ENCODE data around the gene KRTAP5-4.

Gene KRTAP5-4

DNA sequence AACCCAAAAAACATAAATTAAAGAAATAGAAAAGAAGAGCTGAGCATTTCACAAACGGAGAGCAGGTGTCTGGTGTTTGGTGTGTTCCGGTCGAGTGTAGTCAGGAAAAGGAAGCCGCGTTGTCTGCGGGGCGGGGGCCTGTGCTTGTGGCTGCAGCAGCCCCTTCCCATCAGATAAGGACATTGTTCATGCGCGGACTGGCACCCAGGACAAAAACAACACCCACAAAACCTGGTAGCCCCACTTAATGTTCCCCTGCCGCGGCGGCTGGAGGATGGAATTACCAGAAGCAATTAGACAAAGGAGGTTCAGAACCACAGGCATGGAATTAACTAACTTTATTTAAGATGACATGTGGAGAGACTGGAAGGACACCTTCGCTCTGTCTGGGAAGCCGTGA, 37.6 kb upstream of the KRTAP5-4 start:
- no peak overlapping the region for H3K27ac ChIP-seq (ENCODE audit: insufficient read depth in 1 of 2, low read depth in 1 of 2, low read length in 2 of 2, poor library complexity in 1 of 2, severe bottlenecking in 2 of 2)
- peak; percentile 21 to 67 (median 52) for DNase-seq
- 0% methylated on average over 4 of the region's 14 CpGs for WGBS (ENCODE audit: insufficient coverage)
- POLR2A ChIA-PET: no interaction called here
- H3K27me3 ChIP-seq (replicated peaks in 2 of 5; ENCODE audit: control insufficient read depth in 4 of 5, insufficient read depth in 5 of 5, low read length in 4 of 5): no peaks in the 10 kb centered on the region
- H3K4me1 ChIP-seq (ENCODE audit: control extremely low read depth in 1 of 4, control insufficient read depth in 4 of 4, insufficient read depth in 4 of 4, low read length in 3 of 4): peaks cover 2 to 58% (median 42%) of the 10 kb centered on the region in 4 experiments
- H3K36me3 ChIP-seq (ENCODE audit: control insufficient read depth in 4 of 4, insufficient read depth in 4 of 4, low read length in 3 of 4): no peaks in the 10 kb centered on the region
- no peaks in the 10 kb centered on the region for H3K9me3 ChIP-seq (ENCODE audit: control extremely low read depth in 1 of 5, control insufficient read depth in 4 of 5, insufficient read depth in 2 of 5, low read depth in 1 of 5, low read length in 4 of 5)
- peak overlapping the region in 1 of 7 experiments; percentile 38 for H3K4me3 ChIP-seq (ENCODE audit: control insufficient read depth in 1 of 7, extremely low read depth in 1 of 7, insufficient read depth in 4 of 7, low read depth in 2 of 7, low read length in 6 of 7)
- CTCF ChIA-PET: interaction anchor here (0.9 kb wide), 2 partner anchors 8 to 173 kb away, joined by 3 read pairs; no protein-coding TSS in a partner anchor

DNA sequence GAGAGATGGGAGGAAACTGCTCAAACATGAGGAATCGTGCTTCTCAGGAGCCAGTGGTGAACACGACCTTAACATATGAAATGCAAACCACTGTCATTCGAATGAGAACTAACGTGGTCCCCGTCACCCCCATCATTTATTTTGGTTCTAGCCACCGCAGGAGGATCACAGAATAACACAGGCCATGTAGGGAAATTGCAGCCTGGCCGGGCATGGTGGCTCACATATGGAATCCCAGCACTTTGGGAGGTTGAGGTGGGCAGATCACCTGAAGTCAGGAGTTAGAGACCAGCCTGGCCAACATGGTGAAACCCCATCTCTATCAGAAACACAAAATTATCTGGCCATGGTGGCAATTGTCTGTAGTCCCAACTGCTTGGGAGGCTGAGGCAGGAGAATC, 34.7 kb upstream of the KRTAP5-4 start:
- H3K27me3 ChIP-seq (replicated peaks in 2 of 5; ENCODE audit: control insufficient read depth in 4 of 5, insufficient read depth in 5 of 5, low read length in 4 of 5): peaks cover 0 to 3% (median 0%) of the 10 kb centered on the region in 5 experiments
- ChIA-PET CTCF (interaction anchor here (7.3 to 8.2 kb wide), 2 partner anchors 36 to 176 kb away, joined by 127 to 135 read pairs; partner anchors contain the start of gene SYT8), POLR2A (no interaction called here)
- H3K4me3 ChIP-seq (ENCODE audit: control insufficient read depth in 1 of 7, extremely low read depth in 1 of 7, insufficient read depth in 4 of 7, low read depth in 2 of 7, low read length in 6 of 7): no peak overlapping the region
- H3K36me3 ChIP-seq (ENCODE audit: control insufficient read depth in 4 of 4, insufficient read depth in 4 of 4, low read length in 3 of 4): no peaks in the 10 kb centered on the region
- peaks cover 2 to 70% (median 62%) of the 10 kb centered on the region in 4 experiments for H3K4me1 ChIP-seq (ENCODE audit: control extremely low read depth in 1 of 4, control insufficient read depth in 4 of 4, insufficient read depth in 4 of 4, low read length in 3 of 4)
- 93% methylated on average over 7 of the region's 7 CpGs for WGBS (ENCODE audit: insufficient coverage)
- DNase-seq: no peak
- no peaks in the 10 kb centered on the region for H3K9me3 ChIP-seq (ENCODE audit: control extremely low read depth in 1 of 5, control insufficient read depth in 4 of 5, insufficient read depth in 2 of 5, low read depth in 1 of 5, low read length in 4 of 5)
- H3K27ac ChIP-seq (ENCODE audit: insufficient read depth in 1 of 2, low read depth in 1 of 2, low read length in 2 of 2, poor library complexity in 1 of 2, severe bottlenecking in 2 of 2): no peak overlapping the region

DNA sequence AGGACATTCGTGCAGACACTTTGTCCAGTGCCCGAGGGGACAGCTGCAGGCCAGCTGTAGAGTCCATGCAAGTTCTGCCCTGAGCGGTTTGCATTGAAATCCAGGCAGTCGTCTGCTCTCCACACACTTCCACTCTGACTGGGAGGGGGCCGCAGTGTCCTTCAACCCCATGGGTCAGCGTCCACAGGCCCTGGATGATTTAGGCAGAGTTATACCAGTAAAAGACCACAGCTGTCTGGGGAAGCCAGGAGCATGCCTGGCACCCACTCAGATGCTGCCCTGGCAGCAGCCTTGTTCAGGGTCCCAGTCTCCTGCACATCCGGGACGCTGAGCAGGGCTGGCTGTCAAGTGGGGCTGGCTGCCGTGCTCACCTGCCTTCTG, 34.1 kb upstream of the KRTAP5-4 start:
- H3K9me3 ChIP-seq (ENCODE audit: control extremely low read depth in 1 of 5, control insufficient read depth in 4 of 5, insufficient read depth in 2 of 5, low read depth in 1 of 5, low read length in 4 of 5): no peaks in the 10 kb centered on the region
- WGBS (ENCODE audit: insufficient coverage): 95% methylated on average over 6 of the region's 9 CpGs
- no peak overlapping the region for H3K27ac ChIP-seq (ENCODE audit: insufficient read depth in 1 of 2, low read depth in 1 of 2, low read length in 2 of 2, poor library complexity in 1 of 2, severe bottlenecking in 2 of 2)
- peaks cover 0 to 3% (median 0%) of the 10 kb centered on the region in 5 experiments for H3K27me3 ChIP-seq (replicated peaks in 2 of 5; ENCODE audit: control insufficient read depth in 4 of 5, insufficient read depth in 5 of 5, low read length in 4 of 5)
- H3K36me3 ChIP-seq (ENCODE audit: control insufficient read depth in 4 of 4, insufficient read depth in 4 of 4, low read length in 3 of 4): no peaks in the 10 kb centered on the region
- H3K4me1 ChIP-seq (ENCODE audit: control extremely low read depth in 1 of 4, control insufficient read depth in 4 of 4, insufficient read depth in 4 of 4, low read length in 3 of 4): peaks cover 2 to 68% (median 60%) of the 10 kb centered on the region in 4 experiments
- ChIA-PET POLR2A (no interaction called here), CTCF (interaction anchor here (4.4 to 8.2 kb wide), 3 partner anchors 37 to 345 kb away, joined by 20 to 135 read pairs (median 127); partner anchors contain the start of gene SYT8)
- no peak overlapping the region for H3K4me3 ChIP-seq (ENCODE audit: control insufficient read depth in 1 of 7, extremely low read depth in 1 of 7, insufficient read depth in 4 of 7, low read depth in 2 of 7, low read length in 6 of 7)
- DNase-seq: no peak

DNA sequence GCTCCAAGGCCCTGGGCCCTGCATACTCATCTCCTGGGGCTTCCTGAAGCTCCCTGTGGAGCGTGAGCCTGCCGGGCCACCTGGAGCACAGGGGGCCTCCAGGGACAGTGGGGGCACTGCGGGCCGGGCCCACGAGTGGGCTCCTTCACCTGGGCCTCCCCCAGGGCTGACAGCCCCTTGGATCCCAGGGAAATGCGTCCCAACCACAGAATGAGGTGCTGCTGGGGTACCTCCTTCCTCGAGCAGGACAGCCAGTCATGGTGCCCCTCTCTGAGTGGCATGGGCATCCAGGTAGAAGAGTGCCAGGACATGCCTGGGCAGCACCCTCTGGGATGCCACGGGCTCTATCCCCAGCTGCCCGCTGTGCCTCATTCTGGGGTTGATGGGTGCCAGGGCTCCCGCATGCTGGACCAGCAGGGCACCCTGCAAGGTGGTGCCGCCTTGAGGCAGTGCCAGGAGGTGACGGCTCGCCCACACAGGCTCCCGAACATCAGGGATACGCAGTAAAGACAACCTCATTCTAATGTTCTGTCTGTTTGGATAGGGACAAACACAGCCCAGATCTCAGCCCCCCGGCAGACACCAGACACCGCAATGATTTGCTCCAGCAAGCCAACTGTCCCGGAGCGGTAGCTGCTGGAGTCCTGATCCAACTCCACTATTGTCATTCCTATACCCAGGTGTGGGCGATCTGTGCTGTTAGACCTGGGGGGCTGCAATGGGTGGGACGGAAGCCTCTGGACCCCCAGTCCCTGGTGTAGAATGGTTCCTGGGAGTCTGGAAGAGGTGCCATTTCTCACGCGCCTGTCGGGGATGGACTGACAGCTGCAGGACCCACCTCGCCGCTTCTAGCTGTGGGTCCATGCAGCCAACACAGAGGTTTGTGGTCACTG, 33.5 kb upstream of the KRTAP5-4 start:
- Histone ChIP-seq H3K4me1 (ENCODE audit: control extremely low read depth in 1 of 4, control insufficient read depth in 4 of 4, insufficient read depth in 4 of 4, low read length in 3 of 4) (peaks cover 2 to 66% (median 59%) of the 10 kb centered on the region in 4 experiments), H3K36me3 (ENCODE audit: control insufficient read depth in 4 of 4, insufficient read depth in 4 of 4, low read length in 3 of 4) (no peaks in the 10 kb centered on the region), H3K9me3 (ENCODE audit: control extremely low read depth in 1 of 5, control insufficient read depth in 4 of 5, insufficient read depth in 2 of 5, low read depth in 1 of 5, low read length in 4 of 5) (no peaks in the 10 kb centered on the region), H3K27me3 (replicated peaks in 2 of 5; ENCODE audit: control insufficient read depth in 4 of 5, insufficient read depth in 5 of 5, low read length in 4 of 5) (peaks cover 0 to 3% (median 0%) of the 10 kb centered on the region in 5 experiments), H3K4me3 (ENCODE audit: control insufficient read depth in 1 of 7, extremely low read depth in 1 of 7, insufficient read depth in 4 of 7, low read depth in 2 of 7, low read length in 6 of 7) (peak overlapping the region in 2 of 7 experiments; percentile 1 to 6), H3K27ac (ENCODE audit: insufficient read depth in 1 of 2, low read depth in 1 of 2, low read length in 2 of 2, poor library complexity in 1 of 2, severe bottlenecking in 2 of 2) (no peak overlapping the region)
- 78% methylated on average over 21 of the region's 26 CpGs for WGBS (ENCODE audit: insufficient coverage)
- ChIA-PET POLR2A (no interaction called here), CTCF (interaction anchor here (0.9 to 8.2 kb wide), 10 partner anchors 9 to 346 kb away, joined by 3 to 135 read pairs (median 9); partner anchors contain the start of gene SYT8)
- no peak for DNase-seq

DNA sequence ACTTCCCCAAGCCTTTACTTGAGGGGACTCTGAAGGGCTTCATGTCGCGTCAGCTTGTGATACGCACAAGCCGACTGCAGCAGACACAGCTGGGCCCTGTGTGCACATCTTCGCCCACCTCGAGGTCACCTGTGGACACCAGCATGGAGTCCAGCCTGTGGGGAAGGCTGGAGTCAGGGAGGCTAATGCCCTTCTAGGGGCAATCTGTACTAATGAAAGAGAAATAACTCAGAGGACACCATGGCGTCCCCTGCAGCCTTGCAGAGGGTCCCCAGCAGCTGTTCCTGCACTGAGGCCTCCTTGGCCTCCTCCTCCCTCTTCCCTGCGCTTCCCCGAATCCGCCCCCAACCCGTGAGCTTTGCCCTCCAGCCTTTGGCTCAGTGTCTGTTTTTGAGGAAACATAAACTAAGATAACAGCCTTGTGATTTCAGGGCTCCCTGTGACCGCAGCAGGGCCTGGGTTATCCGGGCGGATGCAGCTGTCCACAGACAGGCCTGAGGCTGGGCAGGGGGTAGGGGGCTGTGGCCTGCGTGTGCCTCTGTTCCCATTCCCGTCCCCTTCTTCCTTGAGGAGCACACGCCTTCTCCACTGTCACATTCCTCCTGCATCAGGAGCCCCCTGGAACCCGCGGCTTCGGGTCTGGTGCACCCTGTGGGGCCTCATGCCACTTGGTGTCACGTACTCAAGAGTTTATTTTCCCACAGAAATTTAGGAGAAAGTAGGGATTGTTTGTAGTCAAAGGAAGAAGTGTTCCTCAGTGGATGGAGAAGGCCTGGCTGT, 32.6 kb upstream of the KRTAP5-4 start:
- 27% methylated on average over 14 of the region's 21 CpGs for WGBS (ENCODE audit: insufficient coverage)
- peaks cover 0 to 3% (median 0%) of the 10 kb centered on the region in 5 experiments for H3K27me3 ChIP-seq (replicated peaks in 2 of 5; ENCODE audit: control insufficient read depth in 4 of 5, insufficient read depth in 5 of 5, low read length in 4 of 5)
- no peak overlapping the region for H3K27ac ChIP-seq (ENCODE audit: insufficient read depth in 1 of 2, low read depth in 1 of 2, low read length in 2 of 2, poor library complexity in 1 of 2, severe bottlenecking in 2 of 2)
- POLR2A ChIA-PET: interaction anchor here (0.6 to 1.2 kb wide), 2 partner anchors 39 to 179 kb away, joined by 3 to 4 read pairs; no protein-coding TSS in a partner anchor
- H3K36me3 ChIP-seq (ENCODE audit: control insufficient read depth in 4 of 4, insufficient read depth in 4 of 4, low read length in 3 of 4): no peaks in the 10 kb centered on the region
- H3K9me3 ChIP-seq (ENCODE audit: control extremely low read depth in 1 of 5, control insufficient read depth in 4 of 5, insufficient read depth in 2 of 5, low read depth in 1 of 5, low read length in 4 of 5): no peaks in the 10 kb centered on the region
- H3K4me3 ChIP-seq (ENCODE audit: control insufficient read depth in 1 of 7, extremely low read depth in 1 of 7, insufficient read depth in 4 of 7, low read depth in 2 of 7, low read length in 6 of 7): peak overlapping the region in 2 of 7 experiments; percentile 1 to 6
- DNase-seq: peak; percentile 75 to 95 (median 90)
- CTCF ChIA-PET: interaction anchor here (0.7 to 8.2 kb wide), 16 partner anchors 8 to 497 kb away, joined by 3 to 135 read pairs (median 6); partner anchors contain the start of gene SYT8
- peaks cover 2 to 57% (median 52%) of the 10 kb centered on the region in 4 experiments for H3K4me1 ChIP-seq (ENCODE audit: control extremely low read depth in 1 of 4, control insufficient read depth in 4 of 4, insufficient read depth in 4 of 4, low read length in 3 of 4)

DNA sequence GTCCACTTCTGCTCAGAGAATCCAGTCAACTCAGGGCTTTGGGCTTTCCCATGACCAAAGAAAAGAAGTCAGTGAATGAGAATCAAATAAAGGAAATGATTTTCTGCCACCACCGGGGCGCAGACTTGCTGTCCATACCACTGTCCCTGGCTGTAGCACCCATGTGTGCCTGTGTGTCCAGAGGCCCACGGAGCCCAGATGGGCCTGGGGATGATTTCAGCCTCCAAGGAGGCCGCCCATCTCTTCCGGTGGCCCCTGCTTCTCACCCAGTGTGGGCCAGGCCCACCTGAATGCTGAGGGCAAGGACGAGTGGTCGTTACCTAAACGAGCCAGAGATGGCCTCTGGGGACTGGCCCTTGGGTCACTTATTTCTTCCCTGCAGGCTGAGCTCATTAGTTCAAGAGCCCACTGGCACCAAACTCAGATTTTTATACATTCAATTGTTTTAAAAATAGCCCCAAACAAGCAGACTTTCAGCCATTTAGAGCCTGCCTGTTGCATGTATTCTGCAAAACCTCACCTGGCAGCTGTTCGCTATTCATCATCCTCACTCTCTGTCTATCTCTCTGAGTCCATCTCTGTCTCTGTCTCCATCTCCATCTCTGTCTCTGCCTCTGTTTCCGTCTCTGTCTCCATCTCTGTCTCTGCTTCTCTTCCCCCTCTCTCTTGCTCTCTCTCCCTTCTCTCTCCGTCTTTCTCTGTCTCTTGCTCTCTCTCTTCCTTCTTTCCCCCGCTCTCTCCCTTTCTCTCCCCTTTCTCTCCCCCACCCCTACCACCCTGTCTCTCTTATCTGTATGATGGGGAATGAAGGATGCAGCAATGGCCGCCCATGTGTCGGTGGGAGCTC, 31.8 kb upstream of the KRTAP5-4 start:
- Histone ChIP-seq H3K36me3 (ENCODE audit: control insufficient read depth in 4 of 4, insufficient read depth in 4 of 4, low read length in 3 of 4) (no peaks in the 10 kb centered on the region), H3K27me3 (replicated peaks in 2 of 5; ENCODE audit: control insufficient read depth in 4 of 5, insufficient read depth in 5 of 5, low read length in 4 of 5) (peaks cover 0 to 3% (median 0%) of the 10 kb centered on the region in 5 experiments), H3K27ac (ENCODE audit: insufficient read depth in 1 of 2, low read depth in 1 of 2, low read length in 2 of 2, poor library complexity in 1 of 2, severe bottlenecking in 2 of 2) (no peak overlapping the region), H3K4me1 (ENCODE audit: control extremely low read depth in 1 of 4, control insufficient read depth in 4 of 4, insufficient read depth in 4 of 4, low read length in 3 of 4) (peaks cover 2 to 52% (median 44%) of the 10 kb centered on the region in 4 experiments), H3K9me3 (ENCODE audit: control extremely low read depth in 1 of 5, control insufficient read depth in 4 of 5, insufficient read depth in 2 of 5, low read depth in 1 of 5, low read length in 4 of 5) (no peaks in the 10 kb centered on the region), H3K4me3 (ENCODE audit: control insufficient read depth in 1 of 7, extremely low read depth in 1 of 7, insufficient read depth in 4 of 7, low read depth in 2 of 7, low read length in 6 of 7) (no peak overlapping the region)
- WGBS (ENCODE audit: insufficient coverage): 91% methylated on average over 13 of the region's 14 CpGs
- CTCF ChIA-PET: interaction anchor here (0.7 to 8.2 kb wide), 27 partner anchors 7 to 500 kb away, joined by 3 to 135 read pairs (median 4); partner anchors contain the start of gene SYT8
- DNase-seq: no peak
- POLR2A ChIA-PET: interaction anchor here (0.6 to 1.4 kb wide), 4 partner anchors 40 to 293 kb away, joined by 3 to 4 read pairs (median 3); partner anchors contain the start of gene MRPL23

Data from common myeloid progenitor, CD34-positive (primary cell).